CD4-positive, alpha-beta T cell (primary cell): ENCODE data around the gene REEP1. TPM values are rescaled to one million over a fixed set of nuclear protein-coding genes. Genes with fewer than 3 reads are reported as not detected.

ENCODE experiments used
- ATAC-seq: fragments of 200-7000 bp; cut with Tn5 transposase; one replicate; pipeline ENCODE4 v1.10.0; 2022; ENCODE audit warnings: mild to moderate bottlenecking; ENCODE audit not compliant: poor library complexity
- CTCF ChIA-PET: fragments of 350-600 bp; sonication (Branson Sonifier 250); formaldehyde crosslinking; loops from one replicate; lab custom pipeline; 2021; ENCODE audit warnings: antibody characterized with exemption, inconsistent platforms; lab: Charles Lee
- POLR2A ChIA-PET: fragments of 350-600 bp; sonication (Branson Sonifier 250); formaldehyde crosslinking; loops from one replicate; lab custom pipeline; 2021; ENCODE audit warnings: antibody characterized with exemption, inconsistent platforms; lab: Charles Lee
- DNase-seq, 14 experiments: peaks; one replicate each; pipeline ENCODE4 v3.0.0-alpha.2; 2013 to 2020; ENCODE audit warnings: mixed read lengths in 2 of 14
- H3K27ac ChIP-seq, 2 donors: one replicate each; pipeline versions ENCODE4 v1.5.1 to v1.7.0; 2013; ENCODE audit warnings: low read length in 2 of 2, low read depth in 1 of 2, mild to moderate bottlenecking in 1 of 2
- H3K27me3 ChIP-seq, 2 experiments: 1 replicate in 1 of 2; 2 replicates in 1 of 2; pipeline versions ENCODE4 v1.6.1 to v1.7.0; 2013; ENCODE audit warnings: low read length in 2 of 2, control low read depth in 1 of 2, mild to moderate bottlenecking in 1 of 2, moderate library complexity in 1 of 2; ENCODE audit not compliant: insufficient read depth in 2 of 2, control insufficient read depth in 1 of 2
- H3K36me3 ChIP-seq: one replicate; pipeline ENCODE4 v1.6.1; 2013; ENCODE audit warnings: low read length, control low read depth; ENCODE audit not compliant: insufficient read depth
- H3K4me1 ChIP-seq: one replicate; pipeline ENCODE4 v1.6.1; 2013; ENCODE audit warnings: low read length, control low read depth; ENCODE audit not compliant: insufficient read depth
- H3K4me3 ChIP-seq: one replicate; pipeline ENCODE4 v1.5.1; 2013; ENCODE audit warnings: mild to moderate bottlenecking, low read length, moderate library complexity
- H3K9me3 ChIP-seq, 2 experiments: 1 replicate in 1 of 2; 2 replicates in 1 of 2; pipeline versions ENCODE4 v1.6.1 to v1.7.0; 2013; ENCODE audit warnings: low read length in 2 of 2, mild to moderate bottlenecking in 2 of 2, control low read depth in 1 of 2, moderate library complexity in 1 of 2; ENCODE audit not compliant: control insufficient read depth in 1 of 2, insufficient read depth in 1 of 2
- H3K27ac Mint-ChIP-seq: one replicate; pipeline ENCODE4 v1.8.0; 2020; ENCODE audit warnings: mixed read lengths
- H3K27me3 Mint-ChIP-seq: one replicate; pipeline ENCODE4 v1.8.0; 2021; ENCODE audit warnings: mixed read lengths
- H3K36me3 Mint-ChIP-seq: one replicate; pipeline ENCODE4 v1.8.0; 2021; ENCODE audit warnings: low read depth, mixed read lengths
- H3K4me1 Mint-ChIP-seq: one replicate; pipeline ENCODE4 v1.8.0; 2021; ENCODE audit warnings: low read depth, mixed read lengths
- H3K4me3 Mint-ChIP-seq: one replicate; pipeline ENCODE4 v1.8.0; 2020; ENCODE audit warnings: mild to moderate bottlenecking, mixed read lengths
- H3K9me3 Mint-ChIP-seq: one replicate; pipeline ENCODE4 v1.8.0; 2020; ENCODE audit warnings: mixed read lengths
- intact Hi-C, 2 experiments: fragments of 100-400 bp; cut with DNase I in 1 of 2; cut with micrococcal nuclease in 1 of 2; formaldehyde crosslinking; loops; one replicate each; pipeline versions ENCODE4 v1.15.1 to v1.9.0; 2023 to 2025; cut with DNase I, micrococcal nuclease
- total RNA-seq, 174 experiments: library from RNA in 2 of 174; stranded (reverse) in 2 of 174; gene quantifications; one replicate each; pipeline ENCODE4 v1.2.3 and lab custom pipeline; 2021 to 2026
- TF ChIP-seq, protein P1 (sequence below): fragments of 200-600 bp; IDR thresholded peaks from one replicate; pipeline ENCODE4 v1.8.0; 2022; ENCODE audit warnings: antibody characterized with exemption, mild to moderate bottlenecking

Gene REEP1
- total RNA-seq, 2 experiments from 2014 or later, result not detected

DNA sequence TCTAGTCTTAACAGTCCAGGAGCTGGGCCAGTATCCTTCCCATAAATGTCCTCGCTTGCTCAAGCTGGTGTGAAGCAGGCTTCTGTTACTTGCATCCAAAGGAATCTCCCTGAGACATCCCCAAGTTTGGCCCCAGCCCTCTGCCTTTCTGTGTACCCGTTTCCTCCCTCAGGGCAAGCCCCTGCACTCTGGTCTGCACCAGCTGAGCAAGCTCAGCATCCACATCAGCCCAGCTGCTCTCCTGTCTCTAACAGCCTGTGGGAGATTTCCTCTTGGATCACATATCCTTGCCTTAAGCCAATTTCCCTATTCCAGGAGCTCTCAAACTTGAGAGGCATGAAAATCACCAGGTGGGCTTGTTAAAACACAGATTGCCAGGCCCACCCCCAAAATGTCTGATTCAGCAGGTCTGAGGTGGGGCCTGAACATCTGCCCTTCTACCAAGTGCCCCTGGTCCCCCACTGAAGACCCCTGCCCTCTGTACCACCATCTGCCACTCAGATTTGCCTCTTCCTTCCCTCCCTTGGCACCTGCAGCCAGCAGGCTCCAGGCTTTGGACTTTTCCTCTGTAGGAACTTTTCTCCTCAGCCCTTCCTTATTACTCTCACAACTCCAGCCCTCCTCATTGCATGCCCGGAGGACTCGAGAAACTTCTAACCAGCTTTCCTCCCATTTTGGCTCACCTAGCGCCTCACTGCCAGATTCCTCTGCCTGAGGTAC is 32.1 kb downstream of the REEP1 start:
- H3K27ac Mint-ChIP-seq, result no peak overlapping the region
- TF ChIP-seq, protein P1, sequence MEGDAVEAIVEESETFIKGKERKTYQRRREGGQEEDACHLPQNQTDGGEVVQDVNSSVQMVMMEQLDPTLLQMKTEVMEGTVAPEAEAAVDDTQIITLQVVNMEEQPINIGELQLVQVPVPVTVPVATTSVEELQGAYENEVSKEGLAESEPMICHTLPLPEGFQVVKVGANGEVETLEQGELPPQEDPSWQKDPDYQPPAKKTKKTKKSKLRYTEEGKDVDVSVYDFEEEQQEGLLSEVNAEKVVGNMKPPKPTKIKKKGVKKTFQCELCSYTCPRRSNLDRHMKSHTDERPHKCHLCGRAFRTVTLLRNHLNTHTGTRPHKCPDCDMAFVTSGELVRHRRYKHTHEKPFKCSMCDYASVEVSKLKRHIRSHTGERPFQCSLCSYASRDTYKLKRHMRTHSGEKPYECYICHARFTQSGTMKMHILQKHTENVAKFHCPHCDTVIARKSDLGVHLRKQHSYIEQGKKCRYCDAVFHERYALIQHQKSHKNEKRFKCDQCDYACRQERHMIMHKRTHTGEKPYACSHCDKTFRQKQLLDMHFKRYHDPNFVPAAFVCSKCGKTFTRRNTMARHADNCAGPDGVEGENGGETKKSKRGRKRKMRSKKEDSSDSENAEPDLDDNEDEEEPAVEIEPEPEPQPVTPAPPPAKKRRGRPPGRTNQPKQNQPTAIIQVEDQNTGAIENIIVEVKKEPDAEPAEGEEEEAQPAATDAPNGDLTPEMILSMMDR, result no peak
- H3K27ac ChIP-seq, result no peak overlapping the region
- intact Hi-C loops, result no loop called here
- no peaks in the 10 kb centered on the region for H3K9me3 Mint-ChIP-seq
- H3K4me1 Mint-ChIP-seq, result no peaks in the 10 kb centered on the region
- ChIA-PET CTCF (no interaction called here), POLR2A (no interaction called here)
- H3K27me3 ChIP-seq, result peaks cover 0 to 3% of the 10 kb centered on the region in 2 experiments
- H3K4me1 ChIP-seq, result no peaks in the 10 kb centered on the region
- no peaks in the 10 kb centered on the region for H3K36me3 Mint-ChIP-seq
- no peak overlapping the region for H3K4me3 Mint-ChIP-seq
- no peaks in the 10 kb centered on the region for H3K9me3 ChIP-seq
- H3K36me3 ChIP-seq, result no peaks in the 10 kb centered on the region
- ATAC-seq (no peak), DNase-seq (no peak)
- H3K27me3 Mint-ChIP-seq, result peaks cover 28% of the 10 kb centered on the region
- no peak overlapping the region for H3K4me3 ChIP-seq

DNA sequence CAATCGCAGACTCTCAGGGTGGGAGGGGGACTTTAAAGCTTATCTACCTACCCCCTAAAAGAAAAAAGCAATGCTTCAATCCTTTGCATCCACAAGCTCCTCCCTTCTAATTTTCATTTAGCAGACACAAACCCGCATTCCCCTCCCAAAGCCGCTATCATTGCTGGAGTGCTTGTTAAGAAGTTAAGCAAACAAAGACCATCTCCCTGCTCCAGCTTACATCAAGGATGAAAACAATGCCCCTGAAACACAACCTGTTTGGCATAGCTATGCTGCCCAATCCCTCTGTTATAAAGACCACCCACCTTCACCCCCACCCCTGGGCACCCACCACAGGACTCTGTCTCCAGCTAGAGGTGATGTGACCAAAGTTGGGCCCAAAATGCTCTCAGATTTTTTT is 33.0 kb downstream of the REEP1 start:
- ChIA-PET CTCF (no interaction called here), POLR2A (interaction anchor here (0.8 kb wide), 1 partner anchor 84 kb away, joined by 3 read pairs; no protein-coding TSS in a partner anchor)
- peaks cover 0 to 9% of the 10 kb centered on the region in 2 experiments for H3K27me3 ChIP-seq
- Mint-ChIP-seq H3K27me3 (peaks cover 34% of the 10 kb centered on the region), H3K9me3 (no peaks in the 10 kb centered on the region), H3K36me3 (no peaks in the 10 kb centered on the region), H3K4me1 (no peaks in the 10 kb centered on the region), H3K27ac (no peak overlapping the region), H3K4me3 (no peak overlapping the region)
- no peaks in the 10 kb centered on the region for H3K9me3 ChIP-seq
- H3K27ac ChIP-seq, result no peak overlapping the region
- TF ChIP-seq, protein P1, result no peak
- H3K4me3 ChIP-seq, result no peak overlapping the region
- no peaks in the 10 kb centered on the region for H3K4me1 ChIP-seq
- no peaks in the 10 kb centered on the region for H3K36me3 ChIP-seq
- DNase-seq (no peak), ATAC-seq (no peak)
- intact Hi-C loops, result no loop called here

GRCh38 chr2:86302320-86302719 is 35.1 kb downstream of the REEP1 start:
- ChIA-PET CTCF (no interaction called here), POLR2A (no interaction called here)
- Mint-ChIP-seq H3K9me3 (no peaks in the 10 kb centered on the region), H3K4me1 (no peaks in the 10 kb centered on the region), H3K27ac (no peak overlapping the region), H3K36me3 (no peaks in the 10 kb centered on the region), H3K4me3 (no peak overlapping the region), H3K27me3 (peaks cover 36% of the 10 kb centered on the region)
- intact Hi-C loops, result no loop called here
- ATAC-seq, result no peak
- TF ChIP-seq, protein P1, result no peak
- Histone ChIP-seq H3K4me1 (no peaks in the 10 kb centered on the region), H3K27me3 (peaks cover 0 to 10% of the 10 kb centered on the region in 2 experiments), H3K27ac (no peak overlapping the region), H3K36me3 (no peaks in the 10 kb centered on the region), H3K9me3 (no peaks in the 10 kb centered on the region), H3K4me3 (no peak overlapping the region)
- no peak for DNase-seq
